IPS DF 6.9 (cell line): ENCODE measurements around the gene C12orf76.

Experiments
- DNase-seq: peaks from one replicate; pipeline ENCODE4 v3.0.0-alpha.2; 2013; ENCODE audit warnings: low read depth, low spot score
- H3K27ac ChIP-seq: one replicate; pipeline ENCODE4 v1.5.1; 2013; ENCODE audit warnings: low read length, control low read depth
- H3K27me3 ChIP-seq: 2 replicates; pipeline ENCODE4 v1.6.1; 2013; ENCODE audit warnings: mild to moderate bottlenecking, low read length; ENCODE audit not compliant: control insufficient read depth, insufficient read depth
- H3K36me3 ChIP-seq: 2 replicates; pipeline ENCODE4 v1.6.1; 2013; ENCODE audit warnings: low read length; ENCODE audit not compliant: control insufficient read depth, insufficient read depth
- H3K4me1 ChIP-seq: 2 replicates; pipeline ENCODE4 v1.6.1; 2013; ENCODE audit warnings: low read length; ENCODE audit not compliant: control insufficient read depth, insufficient read depth
- H3K4me3 ChIP-seq: 2 replicates; pipeline ENCODE4 v1.5.1; 2013; ENCODE audit warnings: mild to moderate bottlenecking, low read length
- H3K9me3 ChIP-seq: 2 replicates; pipeline ENCODE4 v1.6.1; 2013; ENCODE audit warnings: low read length, inconsistent platforms; ENCODE audit not compliant: control insufficient read depth, insufficient read depth
- WGBS: extraction: QIAGEN DNeasy Blood & Tissue Kit; methylation state at CpG from one replicate; pipeline ENCODE4 v1.1.7; 2013; ENCODE audit warnings: mixed read lengths, missing lambda C conversion rate; ENCODE audit not compliant: insufficient read length, insufficient coverage; 5-methylcytosine and 5-hydroxymethylcytosine counted together

Gene C12orf76

DNA sequence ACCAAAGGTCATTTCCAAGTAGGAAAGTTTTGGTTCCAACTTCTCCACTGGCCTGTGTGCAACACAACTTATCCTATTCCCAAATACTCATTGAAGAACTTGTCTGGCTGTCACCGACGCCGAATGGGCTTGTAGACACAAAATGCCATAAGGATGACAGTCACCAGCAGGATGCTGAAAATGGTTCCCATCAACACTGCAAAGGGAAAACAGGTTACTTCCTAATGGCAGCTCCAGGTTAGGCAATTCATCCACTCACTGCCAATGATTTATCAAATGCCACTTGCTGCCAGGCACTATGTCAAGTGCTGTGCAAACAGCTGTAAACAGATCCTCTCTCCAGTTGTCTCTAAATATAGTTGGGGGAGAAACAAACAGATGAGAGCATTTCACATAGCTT, 6.1 kb downstream of the C12orf76 start:
- Histone ChIP-seq H3K27ac (no peak overlapping the region), H3K4me1 (no peaks in the 10 kb centered on the region), H3K9me3 (no peaks in the 10 kb centered on the region), H3K36me3 (peaks cover 6% of the 10 kb centered on the region), H3K4me3 (no peak overlapping the region), H3K27me3 (no peaks in the 10 kb centered on the region)
- WGBS: no CpG with 5 or more reads among the region's 3 CpGs
- DNase-seq: no peak

DNA sequence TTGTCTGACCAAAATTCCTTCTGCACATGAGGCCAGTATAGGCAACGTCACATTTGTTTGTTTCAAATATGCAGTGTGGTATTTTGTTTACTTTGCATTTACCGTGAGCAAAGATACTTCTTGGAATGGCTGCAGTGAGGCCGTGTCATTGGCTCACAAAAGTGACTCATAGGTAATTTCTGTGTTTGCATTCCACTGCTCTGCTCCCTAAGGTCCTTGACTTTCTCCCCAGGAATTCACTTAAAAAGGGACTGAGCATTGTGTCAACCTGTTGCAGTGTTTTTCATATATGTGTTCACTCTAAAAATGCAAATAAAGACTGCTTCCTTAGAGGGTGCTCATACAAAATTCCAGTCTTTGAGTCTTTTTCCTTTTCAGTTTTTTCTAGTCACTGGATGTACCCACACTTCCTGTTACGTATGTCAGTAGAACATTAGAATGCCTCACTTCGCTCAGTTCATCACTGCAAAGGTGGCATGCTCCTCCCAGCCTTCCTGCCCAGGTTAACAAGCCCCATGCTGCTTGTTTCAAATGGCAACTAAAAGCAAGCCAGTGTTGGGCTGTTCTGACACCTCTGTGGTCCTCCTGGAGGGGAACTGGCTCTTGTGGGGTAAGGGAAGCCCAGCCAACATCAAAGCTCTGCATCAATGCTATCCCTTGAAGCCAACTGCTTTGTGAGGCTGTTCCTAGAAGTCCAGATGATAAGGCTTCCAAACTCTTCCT, 9.1 kb downstream of the C12orf76 start:
- Histone ChIP-seq H3K9me3 (no peaks in the 10 kb centered on the region), H3K4me1 (no peaks in the 10 kb centered on the region), H3K36me3 (peaks cover 6% of the 10 kb centered on the region), H3K27ac (no peak overlapping the region), H3K27me3 (no peaks in the 10 kb centered on the region), H3K4me3 (no peak overlapping the region)
- no CpG with 5 or more reads among the region's 5 CpGs for WGBS
- DNase-seq: no peak

DNA sequence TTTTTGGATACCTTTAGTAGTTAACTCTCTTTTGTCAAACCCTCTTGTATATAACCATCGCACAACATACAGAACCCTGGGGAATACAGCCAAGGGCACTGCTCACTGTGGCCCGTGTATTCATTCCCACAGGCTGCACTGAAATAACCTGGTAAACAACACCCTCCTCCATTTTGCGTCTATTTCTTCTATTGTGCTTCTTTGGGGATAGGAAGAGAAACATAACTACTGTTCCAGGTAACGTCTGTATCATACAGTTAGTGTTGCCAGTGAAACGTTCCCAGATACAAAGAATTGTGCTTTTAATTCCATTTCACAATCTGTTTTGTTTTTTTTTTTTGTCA, 9.6 kb downstream of the C12orf76 start:
- DNase-seq: no peak
- WGBS: no CpG with 5 or more reads among the region's 5 CpGs
- Histone ChIP-seq H3K9me3 (no peaks in the 10 kb centered on the region), H3K27ac (no peak overlapping the region), H3K27me3 (no peaks in the 10 kb centered on the region), H3K4me1 (no peaks in the 10 kb centered on the region), H3K4me3 (no peak overlapping the region), H3K36me3 (peaks cover 6% of the 10 kb centered on the region)

DNA sequence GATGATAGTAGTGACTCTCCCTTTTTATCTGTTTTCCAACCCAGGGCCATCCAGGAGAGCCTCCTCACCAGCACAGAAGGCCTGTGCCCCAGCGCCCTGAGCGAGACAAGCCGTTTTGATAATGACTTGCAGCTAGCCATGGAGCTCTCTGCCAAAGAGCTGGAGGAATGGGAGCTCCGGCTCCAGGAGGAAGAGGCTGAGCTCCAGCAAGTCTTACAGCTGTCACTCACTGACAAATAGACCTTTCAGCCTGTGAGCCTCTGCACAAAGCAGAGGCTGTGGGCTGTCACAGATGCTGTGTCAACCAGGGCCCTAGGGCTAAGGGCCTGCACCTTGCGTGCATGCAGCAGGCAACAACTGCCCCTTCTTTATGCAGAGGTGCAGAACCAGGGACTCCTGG, 11.0 kb downstream of the C12orf76 start:
- Histone ChIP-seq H3K27me3 (no peaks in the 10 kb centered on the region), H3K27ac (no peak overlapping the region), H3K36me3 (peaks cover 5% of the 10 kb centered on the region), H3K4me1 (no peaks in the 10 kb centered on the region), H3K9me3 (no peaks in the 10 kb centered on the region), H3K4me3 (no peak overlapping the region)
- WGBS: no CpG with 5 or more reads among the region's 5 CpGs
- DNase-seq: no peak

DNA sequence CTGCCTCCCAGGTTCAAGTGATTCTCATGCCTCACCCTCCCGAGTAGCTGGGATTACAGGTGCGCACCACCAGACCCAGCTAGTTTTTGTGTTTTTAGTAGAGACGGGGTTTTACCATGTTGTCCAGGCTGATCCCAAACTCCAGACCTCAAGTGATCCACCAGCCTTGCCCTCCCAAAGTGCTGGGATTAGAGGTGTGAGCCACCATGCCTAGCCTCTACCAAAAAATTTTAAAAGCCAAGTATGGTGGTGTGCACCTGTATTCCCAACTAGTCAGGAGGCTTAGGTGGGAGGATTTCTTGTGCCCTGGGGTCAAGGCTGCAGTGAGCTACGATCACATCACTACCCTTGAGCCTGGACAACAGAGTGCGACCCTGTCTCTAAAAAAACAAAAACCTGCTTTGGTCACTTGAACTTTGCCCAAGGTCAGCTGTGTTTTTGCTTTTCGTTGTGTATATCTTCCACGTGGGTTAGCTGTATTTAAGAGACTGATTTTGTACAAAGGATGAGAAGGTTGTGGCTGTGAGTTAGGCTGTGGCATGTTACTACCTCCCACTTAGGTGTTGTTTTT, 12.7 kb downstream of the C12orf76 start:
- WGBS: no CpG with 5 or more reads among the region's 7 CpGs
- Histone ChIP-seq H3K27ac (no peak overlapping the region), H3K36me3 (peaks cover 3% of the 10 kb centered on the region; the same call in 1 of the 2 replicates)

DNA sequence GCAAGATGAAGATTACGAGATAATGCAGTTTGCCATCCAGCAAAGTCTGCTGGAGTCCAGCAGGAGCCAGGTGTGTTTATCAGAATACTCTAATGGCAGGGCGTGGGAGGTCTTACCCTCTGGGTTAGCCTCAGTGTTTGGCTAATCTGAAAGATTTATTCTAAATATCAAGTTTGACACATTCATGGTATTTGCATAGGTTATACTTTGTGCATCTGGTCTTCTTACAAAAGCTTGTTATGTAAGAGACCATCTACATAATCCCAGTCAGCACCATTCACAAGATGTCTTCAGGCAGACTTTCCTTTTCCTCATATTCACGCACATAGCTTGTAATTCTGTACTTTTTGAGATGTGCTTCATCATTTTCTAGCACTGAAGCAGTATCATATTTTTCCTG, 14.4 kb downstream of the C12orf76 start:
- Histone ChIP-seq H3K36me3 (peaks cover 3% of the 10 kb centered on the region; the same call in 1 of the 2 replicates), H3K27me3 (no peaks in the 10 kb centered on the region), H3K27ac (no peak overlapping the region), H3K4me1 (no peaks in the 10 kb centered on the region), H3K4me3 (no peak overlapping the region), H3K9me3 (no peaks in the 10 kb centered on the region)
- no CpG with 5 or more reads among the region's 3 CpGs for WGBS
- DNase-seq: no peak

More for the DNA sequence above, 12.7 kb downstream of the C12orf76 start:
- DNase-seq: no peak
- H3K9me3 ChIP-seq: no peaks in the 10 kb centered on the region
- no peaks in the 10 kb centered on the region for H3K27me3 ChIP-seq
- H3K4me1 ChIP-seq: no peaks in the 10 kb centered on the region
- H3K4me3 ChIP-seq: no peak overlapping the region

DNA sequence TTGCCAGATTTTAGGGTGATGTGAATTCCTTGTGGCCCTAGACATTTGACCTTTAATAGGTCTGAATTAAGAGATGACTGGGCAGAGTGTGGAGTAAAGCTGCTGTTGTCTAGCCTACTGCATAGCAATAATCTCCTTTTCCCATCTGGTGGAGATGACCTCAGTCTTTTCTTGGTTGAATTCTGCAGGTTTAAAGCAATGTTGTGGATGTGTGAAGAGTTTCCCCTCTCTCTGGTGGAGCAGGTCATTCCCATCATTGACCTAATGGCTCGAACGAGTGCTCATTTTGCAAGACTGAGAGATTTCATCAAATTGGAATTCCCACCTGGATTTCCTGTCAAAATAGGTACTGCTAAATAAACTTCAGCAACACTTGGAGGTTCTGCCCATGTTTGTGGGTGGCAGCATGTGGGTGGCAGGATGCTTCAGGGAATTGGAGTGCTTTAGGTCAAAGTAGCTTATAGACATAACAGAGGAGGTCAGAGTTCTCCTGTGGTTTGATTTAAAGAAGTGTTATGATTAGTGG, 19.0 kb downstream of the C12orf76 start:
- WGBS: no CpG with 5 or more reads among the region's 2 CpGs
- Histone ChIP-seq H3K4me1 (no peaks in the 10 kb centered on the region), H3K4me3 (no peak overlapping the region), H3K36me3 (no peaks in the 10 kb centered on the region), H3K27ac (no peak overlapping the region), H3K9me3 (no peaks in the 10 kb centered on the region), H3K27me3 (no peaks in the 10 kb centered on the region)
- no peak for DNase-seq

DNA sequence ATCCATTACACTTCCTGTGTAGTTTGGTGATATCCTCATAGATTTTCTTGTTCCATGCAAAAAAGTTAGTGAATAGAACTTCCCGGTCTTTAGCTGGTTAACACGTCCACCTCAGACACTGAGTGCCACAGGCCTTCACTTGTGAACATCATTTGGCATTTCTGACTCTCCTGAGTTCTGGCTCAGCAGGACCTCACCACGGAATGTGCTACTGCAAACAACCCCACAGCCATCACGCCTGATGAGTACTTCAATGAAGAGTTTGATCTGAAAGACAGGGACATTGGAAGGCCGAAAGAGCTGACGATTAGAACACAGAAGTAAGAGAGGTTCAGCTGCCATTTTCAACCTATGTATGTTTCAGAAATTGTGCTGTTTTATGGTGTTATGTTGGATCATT, 20.0 kb downstream of the C12orf76 start:
- H3K36me3 ChIP-seq: no peaks in the 10 kb centered on the region
- no peak overlapping the region for H3K27ac ChIP-seq
- no peak overlapping the region for H3K4me3 ChIP-seq
- no peaks in the 10 kb centered on the region for H3K27me3 ChIP-seq
- H3K9me3 ChIP-seq: no peaks in the 10 kb centered on the region
- H3K4me1 ChIP-seq: no peaks in the 10 kb centered on the region
- WGBS: no CpG with 5 or more reads among the region's 6 CpGs
- no peak for DNase-seq

DNA sequence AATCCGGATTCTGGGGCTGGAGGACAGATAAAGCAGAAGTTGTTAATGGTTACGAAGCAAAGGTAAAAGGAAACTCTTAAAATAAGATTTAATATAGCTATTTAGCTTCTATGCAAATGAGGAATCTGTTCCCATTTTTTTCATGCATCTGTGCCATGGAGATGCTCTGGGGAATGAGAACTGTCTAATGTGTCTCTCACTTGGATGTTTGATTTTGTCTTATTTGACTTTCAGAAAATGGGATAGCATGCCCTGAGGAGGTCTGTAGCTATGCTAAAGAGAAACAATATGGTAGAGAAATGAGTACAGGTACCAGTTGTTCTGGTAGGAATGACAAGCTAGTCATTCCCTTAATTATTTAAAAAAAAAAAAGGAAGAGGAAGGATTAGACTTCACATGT, 24.3 kb downstream of the C12orf76 start:
- WGBS: no CpG with 5 or more reads among the region's 2 CpGs
- Histone ChIP-seq H3K4me3 (no peak overlapping the region), H3K4me1 (no peaks in the 10 kb centered on the region), H3K36me3 (no peaks in the 10 kb centered on the region), H3K27me3 (no peaks in the 10 kb centered on the region), H3K9me3 (no peaks in the 10 kb centered on the region), H3K27ac (no peak overlapping the region)
- DNase-seq: no peak

DNA sequence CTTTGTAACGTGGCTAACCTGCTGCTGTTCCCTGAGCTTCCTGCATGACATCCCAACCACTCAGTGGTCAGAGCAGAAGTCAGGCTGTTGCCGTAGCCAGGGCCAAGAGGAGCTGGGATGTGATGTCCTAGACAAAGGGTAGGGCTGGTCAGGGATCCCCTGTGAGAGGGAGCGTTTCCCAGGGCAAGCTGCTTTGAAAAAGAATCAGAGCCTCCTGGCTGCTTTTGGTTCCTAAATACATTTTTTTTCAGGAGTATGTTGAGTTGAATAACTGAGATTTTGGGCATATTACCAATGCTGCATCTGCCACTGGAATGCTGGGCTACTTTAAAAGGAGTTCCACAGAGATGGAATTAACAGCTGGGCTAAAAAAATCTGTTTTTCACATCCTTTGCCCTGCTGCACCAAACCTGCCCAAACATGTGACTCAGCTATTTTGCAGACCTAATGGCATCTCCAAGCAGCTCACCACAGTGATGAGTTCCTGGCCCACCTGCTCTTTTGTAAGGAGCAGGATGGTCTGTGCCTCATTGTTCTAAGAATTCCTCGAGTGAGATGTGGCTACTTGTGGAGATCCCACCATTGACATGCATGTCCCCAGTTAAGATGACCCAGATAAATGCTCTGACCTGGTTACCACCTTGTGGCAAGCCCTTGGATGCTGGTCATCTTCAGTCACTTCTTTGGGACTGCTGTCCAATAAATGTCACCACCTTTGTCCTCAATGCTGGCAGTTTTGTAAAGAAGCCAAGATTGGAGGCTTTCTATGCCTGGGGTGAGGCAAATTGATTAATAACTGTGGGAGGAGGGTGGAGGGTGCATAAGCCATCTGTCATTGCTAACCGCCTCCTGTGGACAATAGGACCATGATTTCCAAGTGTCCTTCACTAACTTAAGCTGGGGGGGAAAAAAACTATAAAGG, 25.0 kb downstream of the C12orf76 start:
- DNase-seq: no peak
- Histone ChIP-seq H3K36me3 (no peaks in the 10 kb centered on the region; the same call in 1 of the 2 replicates), H3K27ac (no peak overlapping the region), H3K9me3 (no peaks in the 10 kb centered on the region), H3K4me1 (no peaks in the 10 kb centered on the region), H3K4me3 (no peak overlapping the region), H3K27me3 (no peaks in the 10 kb centered on the region)
- no CpG with 5 or more reads among the region's 5 CpGs for WGBS
